Cardiac septum (tissue), 1 donor: ENCODE results near the gene OSBPL3. TPM values are rescaled to one million over a fixed set of nuclear protein-coding genes. Genes with fewer than 3 reads are reported as not detected.

Experiments
- DNase-seq: peaks from one replicate; pipeline ENCODE4 v3.0.0-alpha.2; 2020; ENCODE audit warnings: low spot score
- intact Hi-C: fragments of 100-400 bp; cut with DNase I; formaldehyde crosslinking; loops from one replicate; pipeline ENCODE4 v1.14.0; 2022
- total RNA-seq: library from RNA; stranded (reverse); fragmentation: NEBNext Ultra II Directional; extraction: Animal tissue kit (Norgen Biotek cat#: 25700); gene quantifications from one replicate; pipeline ENCODE4 v1.2.1, GENCODE V29; 2021
- donor health status: DM: no; HTN: no; CAD: no.

OSBPL3 gene
- total RNA-seq, 1 donor from 2014 or later = 2.4 TPM

- intact Hi-C loops = no loop called here
- no peak for DNase-seq
These were observed 17.5 kb downstream of the OSBPL3 start for GRCh38 chr7:24962418-24962962.

DNA sequence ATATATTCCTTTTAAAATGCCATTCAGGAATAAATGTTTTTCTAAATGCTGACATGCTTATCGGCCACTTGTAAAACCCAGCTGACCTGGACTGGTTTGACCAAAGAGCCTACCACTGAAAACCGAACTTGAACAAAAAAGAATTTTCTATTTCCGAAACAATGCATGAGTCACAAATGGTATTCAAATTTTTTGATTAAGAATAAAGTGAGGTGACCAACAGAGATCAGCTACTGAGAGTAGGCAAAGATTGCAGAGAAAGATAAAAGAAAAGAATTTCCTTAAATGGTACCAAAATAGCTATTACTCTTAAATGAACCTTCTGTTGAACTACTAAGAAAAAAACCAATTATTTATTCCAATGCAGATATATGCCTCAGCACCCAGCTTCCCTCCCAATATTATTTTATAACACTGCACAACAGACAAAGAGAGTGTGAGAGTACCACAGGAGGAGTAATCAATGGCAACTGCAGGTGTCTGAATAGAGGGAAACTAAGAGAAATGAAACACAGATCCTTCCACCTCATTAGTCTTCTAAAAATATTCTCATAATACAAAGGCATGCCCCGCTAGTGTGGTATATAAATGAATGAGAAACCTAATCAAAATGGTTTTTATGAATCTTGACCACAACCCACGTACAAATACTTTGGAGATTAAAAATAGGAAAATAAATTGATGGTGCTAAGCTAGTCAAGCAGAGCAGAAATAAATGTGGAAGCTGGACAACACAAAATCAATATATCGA is 20.1 kb downstream of the OSBPL3 start:
- DNase-seq = no peak
- intact Hi-C loops = no loop called here

- intact Hi-C loops = no loop called here
- DNase-seq = no peak
These were observed 21.6 kb downstream of the OSBPL3 start for GRCh38 chr7:24958399-24958798.

- intact Hi-C loops = no loop called here
- DNase-seq = no peak
These were observed 24.0 kb downstream of the OSBPL3 start for GRCh38 chr7:24956021-24956420.

GRCh38 chr7:24955313-24955712 is 24.7 kb downstream of the OSBPL3 start:
- DNase-seq = no peak
- intact Hi-C loops = no loop called here

GRCh38 chr7:24952464-24952863 is 27.5 kb downstream of the OSBPL3 start:
- intact Hi-C loops = no loop called here
- DNase-seq = no peak

GRCh38 chr7:24951441-24951980 is 28.5 kb downstream of the OSBPL3 start:
- intact Hi-C loops = no loop called here
- DNase-seq = no peak

DNA sequence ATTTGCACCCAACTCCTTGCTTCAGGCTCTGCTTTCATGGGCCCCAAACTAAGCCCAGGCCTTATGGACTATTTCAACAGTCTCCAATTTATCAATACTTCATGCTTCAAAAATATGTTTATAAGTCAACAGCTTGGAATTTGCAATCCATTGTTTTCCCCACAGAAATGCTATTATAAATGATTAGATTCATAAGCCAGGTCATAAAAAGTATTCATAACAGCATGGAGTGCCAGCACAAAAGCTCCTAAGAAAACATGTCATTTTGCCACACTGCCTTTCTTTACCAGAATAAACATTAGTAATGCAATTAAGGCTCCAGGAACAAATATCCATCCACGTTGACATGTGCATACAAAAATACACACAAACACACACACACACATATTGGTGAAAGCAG is 30.1 kb downstream of the OSBPL3 start:
- intact Hi-C loops = no loop called here

GRCh38 chr7:24948739-24949138 is 31.2 kb downstream of the OSBPL3 start:
- DNase-seq = no peak
- intact Hi-C loops = no loop called here

More for the DNA sequence above, 30.1 kb downstream of the OSBPL3 start:
- no peak for DNase-seq

- intact Hi-C loops = no loop called here
- DNase-seq = no peak
These were observed 33.5 kb downstream of the OSBPL3 start for GRCh38 chr7:24946467-24946866.

DNA sequence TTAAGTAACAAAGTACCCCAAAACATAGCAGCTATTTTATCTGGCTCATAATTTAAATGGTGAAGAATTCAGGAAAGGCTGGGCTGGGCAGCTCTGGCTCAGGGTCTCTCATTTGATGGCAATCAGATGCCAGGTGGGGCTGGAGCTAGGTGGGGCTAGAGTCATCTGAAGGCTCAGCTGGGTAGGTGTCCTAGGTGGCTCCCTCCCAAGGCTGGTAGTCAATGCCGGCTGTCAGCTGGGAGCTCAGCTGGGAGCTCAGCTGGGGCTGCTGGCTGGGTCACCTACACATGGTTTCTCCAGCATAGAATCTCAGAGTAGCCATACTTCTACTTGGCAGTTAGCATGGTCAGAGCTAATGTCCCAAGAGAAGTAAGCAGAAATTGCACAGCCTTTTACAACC is 34.1 kb downstream of the OSBPL3 start:
- no peak for DNase-seq
- intact Hi-C loops = no loop called here

DNA sequence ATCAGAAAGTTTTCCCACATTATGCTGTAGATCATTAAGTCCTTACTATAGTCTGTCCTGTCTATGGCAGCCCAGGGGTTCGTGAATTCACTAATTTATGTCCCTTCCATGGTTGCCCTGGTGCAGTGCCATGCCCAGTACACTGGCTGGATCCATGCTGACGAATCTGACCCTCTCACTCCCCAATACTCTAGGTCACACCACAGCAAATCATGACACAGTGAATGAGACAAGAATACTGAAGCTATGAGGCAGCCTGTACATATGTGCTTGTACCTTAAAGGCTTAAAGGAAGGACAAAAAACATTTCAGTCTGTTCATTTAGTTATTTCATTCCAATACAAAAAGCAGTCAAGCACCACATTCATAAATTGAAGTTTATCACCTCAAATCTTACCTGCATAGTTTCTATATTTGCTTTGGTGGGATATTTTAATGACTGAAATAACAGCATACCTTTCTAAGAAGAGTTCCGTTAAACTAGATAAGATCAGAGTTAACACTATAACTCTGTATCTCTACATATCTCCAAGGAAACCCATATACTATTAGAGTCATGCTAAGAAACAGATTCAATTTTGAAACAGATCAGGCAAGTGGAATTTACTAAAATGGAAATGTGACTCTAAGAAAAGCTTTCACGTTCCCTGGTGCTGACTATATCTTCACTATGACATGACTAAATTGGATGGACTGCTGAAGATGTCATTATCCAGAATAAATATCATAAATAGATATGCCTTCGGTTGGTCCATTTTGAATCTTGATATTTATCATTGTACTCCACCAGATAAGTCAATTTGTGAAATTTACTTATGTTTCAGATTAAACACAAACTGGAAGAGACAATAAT is 36.7 kb downstream of the OSBPL3 start:
- intact Hi-C loops = no loop called here
- no peak for DNase-seq

DNA sequence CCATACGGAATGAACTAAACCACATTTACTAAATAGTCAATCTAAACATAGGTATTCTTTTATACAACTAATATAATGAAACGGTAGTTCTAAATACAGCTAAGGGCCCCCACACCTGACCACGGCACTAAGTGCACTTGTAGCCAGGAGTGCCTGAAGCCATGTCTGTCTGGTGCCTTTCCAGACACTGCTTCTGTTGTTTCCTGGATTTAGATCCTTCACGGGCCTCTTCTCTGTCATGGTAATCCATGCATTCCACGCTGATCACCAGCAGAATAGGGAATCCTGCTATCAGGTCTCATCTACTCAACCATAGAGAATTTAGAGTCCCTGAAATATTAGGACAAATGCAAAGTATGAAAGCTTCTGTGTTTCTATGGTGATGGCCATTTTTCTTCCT is 37.8 kb downstream of the OSBPL3 start:
- DNase-seq = no peak
- intact Hi-C loops = no loop called here

- DNase-seq = no peak
- intact Hi-C loops = no loop called here
These were observed 40.6 kb downstream of the OSBPL3 start for GRCh38 chr7:24939416-24939815.

DNA sequence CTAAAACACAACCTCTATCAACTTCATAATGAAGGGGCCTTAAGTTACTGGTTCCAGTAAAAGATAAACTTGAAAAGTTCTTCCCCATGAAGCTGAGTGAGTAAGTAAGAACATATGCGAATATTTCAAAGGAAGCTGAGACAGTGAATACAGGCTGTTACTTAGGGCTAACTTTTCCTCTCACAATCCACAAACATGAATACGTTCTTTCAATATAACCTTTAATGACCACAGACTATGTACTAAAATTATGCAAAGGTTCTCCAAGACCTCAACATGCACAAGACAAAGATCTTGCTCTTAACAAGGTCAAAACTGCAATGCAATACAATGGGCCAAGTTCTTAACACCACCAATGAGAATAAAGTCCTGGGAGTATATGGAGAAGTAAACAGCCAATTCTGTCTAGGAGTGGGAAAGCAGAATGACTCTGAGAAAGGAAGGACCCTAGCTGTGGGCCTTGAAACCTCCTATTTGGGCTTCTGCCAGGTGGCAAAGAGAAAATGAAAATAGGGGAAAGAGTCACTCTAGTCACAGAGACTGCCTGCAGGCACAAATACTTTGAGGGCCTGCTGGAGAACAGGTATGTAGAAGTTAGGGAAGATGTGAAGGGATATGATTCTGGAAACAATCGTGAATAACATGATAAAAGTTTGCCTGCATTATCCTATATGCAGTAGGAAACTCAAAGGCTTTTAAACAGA is 43.7 kb downstream of the OSBPL3 start:
- DNase-seq = no peak
- intact Hi-C loops = no loop called here

- DNase-seq = no peak
- intact Hi-C loops = no loop called here
These were observed 46.7 kb downstream of the OSBPL3 start for GRCh38 chr7:24933298-24933697.

DNA sequence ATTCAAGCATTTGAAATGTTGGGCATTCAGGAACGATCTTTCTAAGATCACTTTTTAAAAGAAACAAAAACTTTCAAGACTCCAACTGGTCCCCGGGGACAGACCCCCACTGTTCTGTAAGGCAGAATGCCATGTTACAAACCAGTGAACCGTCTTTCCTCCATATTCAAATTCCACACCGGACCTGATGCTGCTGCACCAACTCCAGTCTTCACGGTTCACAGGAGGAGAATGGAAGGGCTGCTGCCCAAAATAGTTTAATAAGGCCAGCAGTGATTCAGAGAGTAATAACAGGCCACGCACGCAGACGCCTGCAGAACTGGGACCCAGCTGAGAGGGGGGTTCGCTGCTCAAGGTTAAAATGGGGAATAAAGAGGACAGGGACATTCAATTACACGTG is 47.2 kb downstream of the OSBPL3 start:
- intact Hi-C loops = no loop called here
- DNase-seq = no peak

DNA sequence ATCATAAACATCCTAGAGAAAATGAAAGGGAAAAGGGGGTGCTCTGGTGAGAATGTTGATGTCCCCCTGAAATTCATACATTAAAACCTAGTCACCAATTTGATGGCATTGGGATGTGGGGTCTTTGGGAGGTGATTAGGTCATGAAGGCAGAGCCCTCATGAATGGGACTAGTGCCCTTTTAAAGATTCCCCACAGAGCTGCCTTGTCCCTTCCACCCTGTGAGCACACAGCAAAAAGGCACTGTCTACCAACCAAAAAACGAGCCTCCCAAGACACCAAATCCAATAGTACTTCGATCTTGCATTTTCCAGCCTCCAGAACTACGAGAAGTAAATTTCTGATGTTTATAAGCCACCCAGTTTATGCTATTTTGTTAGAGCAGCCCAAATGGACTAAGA is 47.6 kb downstream of the OSBPL3 start:
- DNase-seq = no peak
- intact Hi-C loops = no loop called here

DNA sequence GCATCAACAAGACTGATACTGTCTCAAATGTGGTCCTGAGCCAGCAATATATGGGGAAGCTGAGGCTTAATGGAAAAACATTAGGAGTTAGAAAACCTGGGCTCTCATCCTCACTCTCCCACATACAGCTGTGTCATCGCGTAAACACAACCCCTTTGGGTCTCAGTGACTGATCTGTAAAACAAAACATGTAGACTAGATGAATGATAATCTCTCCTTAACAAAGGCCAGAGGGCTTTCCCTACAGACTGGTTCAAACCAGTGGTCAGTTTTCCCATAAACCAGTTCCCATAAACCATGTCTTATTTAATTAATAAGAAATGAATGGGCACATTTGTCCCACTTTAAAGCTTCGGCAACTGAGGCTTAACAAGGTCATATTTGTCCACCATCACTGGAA is 48.1 kb downstream of the OSBPL3 start:
- no peak for DNase-seq
- intact Hi-C loops = no loop called here

- no peak for DNase-seq
- intact Hi-C loops = no loop called here
These were observed 49.1 kb downstream of the OSBPL3 start for GRCh38 chr7:24930856-24931255.
